Type B pancreatic cell (in vitro differentiated cells): ENCODE measurements around the gene SVIP. TPM values are rescaled to one million over a fixed set of nuclear protein-coding genes. Genes with fewer than 3 reads are reported as not detected.

ENCODE experiments used
- DNase-seq: peaks from one replicate; pipeline ENCODE4 v3.0.0; 2021; ENCODE audit warnings: mixed read lengths; ENCODE audit not compliant: unreplicated experiment; ENCODE audit errors: extremely low spot score
- H3K27ac Mint-ChIP-seq: 2 replicates; pipeline ENCODE4 v1.8.0; 2021; ENCODE audit warnings: mild to moderate bottlenecking, mixed read lengths
- H3K27me3 Mint-ChIP-seq: 2 replicates; pipeline ENCODE4 v1.8.0; 2021; ENCODE audit warnings: mixed read lengths
- H3K36me3 Mint-ChIP-seq: 2 replicates; pipeline ENCODE4 v1.8.0; 2021; ENCODE audit warnings: mixed read lengths
- H3K4me1 Mint-ChIP-seq: one replicate; pipeline ENCODE4 v1.8.0; 2021; ENCODE audit warnings: mixed read lengths; ENCODE audit not compliant: unreplicated experiment
- H3K4me3 Mint-ChIP-seq: 2 replicates; pipeline ENCODE4 v1.8.0; 2021; ENCODE audit warnings: mild to moderate bottlenecking, mixed read lengths
- H3K9me3 Mint-ChIP-seq: 2 replicates; pipeline ENCODE4 v1.8.0; 2021; ENCODE audit warnings: mixed read lengths
- total RNA-seq: library from RNA; stranded (reverse); gene quantifications from 2 replicates; pipeline ENCODE4 v1.2.1, GENCODE V29; 2021; ENCODE audit warnings: low replicate concordance
- TF ChIP-seq, protein P1 (sequence below): fragments of 200-600 bp; sonication (generic); conservative IDR thresholded peaks from 2 replicates; pipeline ENCODE4 v1.5.0; 2021; ENCODE audit warnings: antibody characterized with exemption, mild to moderate bottlenecking

SVIP gene
- total RNA-seq, 1 donor from 2014 or later, result 26.5 TPM

DNA sequence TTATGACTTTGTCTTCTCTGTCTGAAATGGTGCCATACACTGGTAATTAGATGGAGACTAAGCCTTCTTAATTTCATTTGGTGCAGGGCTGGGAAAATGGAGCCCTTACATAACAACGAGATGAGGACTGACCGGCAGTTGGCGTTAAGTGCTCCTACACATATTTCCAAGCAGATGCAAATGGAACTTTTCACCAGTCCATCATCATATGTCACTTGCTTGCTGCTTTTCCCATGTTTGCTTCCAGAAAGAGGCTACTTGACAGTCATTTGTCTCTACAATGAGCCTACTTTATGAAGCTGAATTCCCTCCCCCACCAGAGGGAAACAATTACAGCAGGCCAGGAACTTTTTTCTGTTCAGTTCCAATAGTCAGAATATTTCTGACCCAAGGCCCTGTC, 32.6 kb downstream of the SVIP start:
- no peaks in the 10 kb centered on the region for H3K36me3 Mint-ChIP-seq
- H3K27me3 Mint-ChIP-seq, result no peaks in the 10 kb centered on the region
- DNase-seq, result no peak
- H3K27ac Mint-ChIP-seq, result no peak overlapping the region
- TF ChIP-seq, protein P1, sequence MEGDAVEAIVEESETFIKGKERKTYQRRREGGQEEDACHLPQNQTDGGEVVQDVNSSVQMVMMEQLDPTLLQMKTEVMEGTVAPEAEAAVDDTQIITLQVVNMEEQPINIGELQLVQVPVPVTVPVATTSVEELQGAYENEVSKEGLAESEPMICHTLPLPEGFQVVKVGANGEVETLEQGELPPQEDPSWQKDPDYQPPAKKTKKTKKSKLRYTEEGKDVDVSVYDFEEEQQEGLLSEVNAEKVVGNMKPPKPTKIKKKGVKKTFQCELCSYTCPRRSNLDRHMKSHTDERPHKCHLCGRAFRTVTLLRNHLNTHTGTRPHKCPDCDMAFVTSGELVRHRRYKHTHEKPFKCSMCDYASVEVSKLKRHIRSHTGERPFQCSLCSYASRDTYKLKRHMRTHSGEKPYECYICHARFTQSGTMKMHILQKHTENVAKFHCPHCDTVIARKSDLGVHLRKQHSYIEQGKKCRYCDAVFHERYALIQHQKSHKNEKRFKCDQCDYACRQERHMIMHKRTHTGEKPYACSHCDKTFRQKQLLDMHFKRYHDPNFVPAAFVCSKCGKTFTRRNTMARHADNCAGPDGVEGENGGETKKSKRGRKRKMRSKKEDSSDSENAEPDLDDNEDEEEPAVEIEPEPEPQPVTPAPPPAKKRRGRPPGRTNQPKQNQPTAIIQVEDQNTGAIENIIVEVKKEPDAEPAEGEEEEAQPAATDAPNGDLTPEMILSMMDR, result no peak
- H3K4me1 Mint-ChIP-seq, result peaks cover 2% of the 10 kb centered on the region
- H3K9me3 Mint-ChIP-seq, result no peaks in the 10 kb centered on the region
- H3K4me3 Mint-ChIP-seq, result no peak overlapping the region

DNA sequence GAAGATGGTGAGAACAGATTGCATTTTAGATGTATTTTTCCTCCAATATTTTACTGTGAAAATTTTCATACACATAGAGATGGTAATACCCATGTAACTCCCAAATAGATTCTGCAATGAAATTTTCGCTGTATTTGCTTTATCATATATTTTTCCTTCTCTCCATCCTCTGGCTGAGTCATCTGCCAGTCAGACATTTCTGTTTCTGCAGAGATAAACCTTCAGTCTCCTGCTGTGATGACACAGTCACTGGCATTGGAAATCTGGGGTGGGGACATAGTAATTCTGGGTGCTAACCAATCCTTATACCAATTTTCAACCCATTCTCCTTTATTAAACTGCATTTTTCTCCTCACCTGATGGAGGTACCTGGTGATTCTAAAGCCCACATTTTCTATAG, 33.7 kb downstream of the SVIP start:
- TF ChIP-seq, protein P1, result no peak
- Mint-ChIP-seq H3K4me3 (no peak overlapping the region), H3K9me3 (no peaks in the 10 kb centered on the region), H3K27ac (no peak overlapping the region), H3K36me3 (no peaks in the 10 kb centered on the region), H3K27me3 (no peaks in the 10 kb centered on the region), H3K4me1 (peaks cover 6% of the 10 kb centered on the region)
- no peak for DNase-seq

GRCh38 chr11:22792497-22792896, 37.1 kb downstream of the SVIP start:
- Mint-ChIP-seq H3K9me3 (no peaks in the 10 kb centered on the region), H3K4me1 (peaks cover 11% of the 10 kb centered on the region), H3K27me3 (no peaks in the 10 kb centered on the region), H3K4me3 (no peak overlapping the region), H3K27ac (no peak overlapping the region), H3K36me3 (no peaks in the 10 kb centered on the region)
- no peak for DNase-seq
- TF ChIP-seq, protein P1, result no peak

DNA sequence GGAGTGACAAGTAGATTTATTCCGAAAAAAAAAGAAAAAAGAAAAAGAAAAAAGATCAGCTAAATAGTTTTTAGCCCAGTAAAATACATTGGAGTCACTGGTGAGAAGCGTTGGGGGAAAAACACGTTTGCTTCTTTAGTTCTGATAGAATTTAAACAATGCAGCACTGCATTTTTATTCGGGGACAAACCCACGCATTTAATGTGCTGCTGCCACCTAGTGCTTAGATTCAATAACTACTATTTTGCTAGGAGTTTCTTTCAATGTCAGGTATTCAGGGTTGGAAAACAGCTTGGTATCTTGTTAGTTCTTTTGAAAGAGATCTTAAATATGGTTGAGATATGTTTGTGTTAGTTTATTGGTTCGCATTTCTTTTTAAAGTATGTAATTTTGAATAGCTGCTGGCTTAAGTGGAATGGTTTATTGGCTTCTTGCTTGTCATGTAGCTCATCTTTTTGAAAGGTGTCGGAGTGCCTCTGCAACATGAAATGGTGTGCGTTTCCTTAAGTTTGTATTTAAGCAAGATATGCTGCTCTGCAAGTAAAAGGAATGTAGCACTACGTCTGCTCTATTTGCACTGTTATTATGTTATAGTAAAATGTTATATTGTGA, 41.9 kb downstream of the SVIP start:
- TF ChIP-seq, protein P1, result peak; percentile 91
- no peaks in the 10 kb centered on the region for H3K27me3 Mint-ChIP-seq
- peaks cover 11% of the 10 kb centered on the region for H3K4me1 Mint-ChIP-seq
- no peak for DNase-seq
- no peak overlapping the region for H3K4me3 Mint-ChIP-seq
- no peaks in the 10 kb centered on the region for H3K36me3 Mint-ChIP-seq
- H3K9me3 Mint-ChIP-seq, result peaks cover 9% of the 10 kb centered on the region
- no peak overlapping the region for H3K27ac Mint-ChIP-seq

DNA sequence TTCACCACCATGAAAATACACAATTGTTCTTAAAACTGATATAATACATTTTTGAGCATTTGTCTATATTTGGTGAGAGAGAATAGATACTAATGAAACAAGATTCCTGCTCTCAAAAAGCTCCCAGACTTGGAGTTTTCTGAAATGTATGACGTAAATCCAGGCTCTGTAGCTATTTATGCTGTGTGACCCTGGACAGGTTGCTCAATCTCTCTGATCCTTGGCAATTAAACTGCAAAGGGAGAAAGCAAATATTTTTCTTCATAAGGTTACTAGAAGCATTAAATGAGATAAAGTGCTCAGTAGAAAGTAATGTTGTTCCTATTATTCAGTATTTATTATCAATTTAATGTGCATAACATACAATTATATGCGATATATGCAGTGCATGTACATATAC, 42.5 kb downstream of the SVIP start:
- Mint-ChIP-seq H3K27me3 (no peaks in the 10 kb centered on the region), H3K27ac (no peak overlapping the region), H3K4me3 (no peak overlapping the region), H3K4me1 (peaks cover 9% of the 10 kb centered on the region), H3K36me3 (no peaks in the 10 kb centered on the region), H3K9me3 (peaks cover 9% of the 10 kb centered on the region)
- DNase-seq, result no peak
- TF ChIP-seq, protein P1, result no peak

GRCh38 chr11:22786475-22786874, 43.1 kb downstream of the SVIP start:
- peaks cover 9% of the 10 kb centered on the region for H3K9me3 Mint-ChIP-seq
- TF ChIP-seq, protein P1, result no peak
- H3K4me3 Mint-ChIP-seq, result no peak overlapping the region
- H3K36me3 Mint-ChIP-seq, result no peaks in the 10 kb centered on the region
- H3K4me1 Mint-ChIP-seq, result peaks cover 5% of the 10 kb centered on the region
- DNase-seq, result no peak
- no peaks in the 10 kb centered on the region for H3K27me3 Mint-ChIP-seq
- no peak overlapping the region for H3K27ac Mint-ChIP-seq
